HG03558 (cell line): ENCODE measurements around the gene CHKB.
"Not testable (repeated sequence)": the region's sequence is repeated elsewhere in the genome, so short reads cannot be mapped to it uniquely, and the experiment has no call there.

ENCODE experiments used
- ATAC-seq: cut with Tn5 transposase; IDR thresholded peaks from one replicate; pipeline ENCODE4 v1.9.1; 2021; ENCODE audit warnings: moderate number of reproducible peaks; ENCODE audit not compliant: unreplicated experiment; ENCODE audit errors: extremely low read depth

The CHKB gene

DNA sequence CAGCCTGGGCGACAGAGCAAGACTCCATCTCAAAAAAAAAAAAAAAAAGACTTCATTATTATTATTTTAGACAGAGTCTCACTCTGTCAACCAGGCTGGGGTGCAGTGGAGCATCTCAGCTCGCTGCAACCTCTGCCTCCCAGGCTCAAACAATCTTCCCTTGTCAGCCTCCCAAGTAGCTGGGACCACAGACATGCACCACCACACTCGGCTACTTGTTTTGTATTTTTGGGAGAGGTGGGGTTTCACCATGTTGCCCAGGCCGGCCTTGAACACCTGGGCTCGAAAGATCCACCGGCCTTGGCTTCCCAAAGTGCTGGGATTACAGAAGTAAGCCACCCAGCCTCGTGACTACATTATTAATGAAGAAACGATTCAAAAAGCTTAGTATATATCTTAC lies 47.5 kb downstream of the CHKB start:
- no peak for ATAC-seq

DNA sequence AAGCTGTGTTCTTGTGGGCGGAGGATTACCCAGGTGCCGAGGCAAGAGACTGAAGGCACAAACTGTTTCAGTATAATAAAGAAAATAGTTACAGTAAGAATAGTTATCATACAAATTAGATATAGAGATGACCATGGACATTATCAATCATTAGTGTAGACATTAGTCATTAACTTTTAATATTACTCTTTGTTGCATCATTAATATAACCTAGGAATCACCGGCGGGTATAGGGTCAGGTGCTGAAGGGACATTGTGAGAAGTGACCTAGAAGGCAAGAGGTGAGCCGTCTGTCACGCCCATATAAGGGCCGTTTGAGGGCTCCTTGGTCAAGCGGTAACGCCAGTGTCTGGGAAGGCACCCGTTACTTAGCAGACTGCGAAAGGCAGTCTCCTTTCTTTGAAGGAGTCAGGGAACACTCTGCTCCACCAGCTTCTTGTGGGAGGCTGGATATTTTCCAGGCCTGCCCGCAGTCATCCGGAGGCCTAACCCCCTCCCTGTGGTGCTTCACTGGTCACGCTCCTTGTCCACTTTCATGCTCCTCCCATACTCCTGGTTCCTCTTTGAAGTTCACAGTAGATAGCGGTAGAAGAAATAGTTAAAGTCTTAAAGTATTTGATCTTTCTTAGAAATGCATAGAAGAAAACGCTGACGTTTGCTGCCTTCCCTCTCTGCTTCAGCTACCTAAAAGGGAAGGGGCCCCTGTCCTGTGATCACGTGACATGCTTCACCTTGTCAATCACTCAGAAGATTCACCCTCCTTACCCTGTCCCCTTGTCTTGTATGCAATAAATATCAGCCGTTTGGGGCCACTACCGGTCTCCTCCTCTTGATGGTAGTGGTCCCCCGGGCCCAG lies 48.6 kb downstream of the CHKB start:
- ATAC-seq, result not testable (repeated sequence)

DNA sequence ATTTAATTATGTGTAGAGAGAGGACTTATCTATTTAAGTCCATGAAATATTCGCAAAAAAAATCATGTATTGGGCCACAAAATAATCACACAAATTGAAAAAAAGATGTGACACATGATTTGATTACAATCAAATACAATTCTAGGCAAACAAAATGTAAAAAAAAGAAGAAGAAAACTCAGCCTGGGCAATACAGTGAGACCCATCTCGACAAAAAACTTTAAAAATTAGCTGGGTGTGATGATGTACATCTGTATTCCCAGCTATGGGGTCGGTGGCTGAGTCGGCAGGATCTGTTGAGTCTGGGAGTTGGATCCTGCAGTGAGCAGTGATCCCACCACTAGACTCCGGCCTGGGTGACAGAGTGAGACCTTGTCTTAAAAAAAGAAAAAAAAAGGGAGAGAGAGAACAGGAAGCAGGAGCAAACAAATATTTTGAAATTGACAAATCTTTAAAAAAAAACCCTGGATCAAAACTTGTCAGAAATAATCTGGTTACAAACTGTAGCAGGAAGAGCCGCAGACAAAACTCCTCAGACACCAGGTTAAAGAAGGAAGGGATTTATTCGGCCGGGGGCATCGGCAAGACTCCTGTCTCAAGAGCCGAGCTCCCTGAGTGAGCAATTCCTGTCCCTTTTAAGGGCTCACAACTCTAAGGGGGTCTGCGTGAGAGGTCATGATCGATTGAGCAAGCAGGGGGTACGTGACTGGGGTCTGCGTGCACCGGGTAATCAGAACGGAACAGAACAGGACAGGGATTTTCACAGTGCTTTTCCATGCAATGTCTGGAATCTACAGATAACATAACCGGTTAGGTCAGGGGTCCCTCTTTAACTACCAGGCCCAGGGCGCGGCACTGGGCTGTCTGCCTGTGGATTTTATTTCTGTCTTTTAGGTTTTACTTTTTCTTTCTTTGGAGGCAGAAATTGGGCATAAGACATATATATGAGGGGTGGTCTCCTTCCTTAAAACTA lies 49.5 kb downstream of the CHKB start:
- ATAC-seq, result no peak

DNA sequence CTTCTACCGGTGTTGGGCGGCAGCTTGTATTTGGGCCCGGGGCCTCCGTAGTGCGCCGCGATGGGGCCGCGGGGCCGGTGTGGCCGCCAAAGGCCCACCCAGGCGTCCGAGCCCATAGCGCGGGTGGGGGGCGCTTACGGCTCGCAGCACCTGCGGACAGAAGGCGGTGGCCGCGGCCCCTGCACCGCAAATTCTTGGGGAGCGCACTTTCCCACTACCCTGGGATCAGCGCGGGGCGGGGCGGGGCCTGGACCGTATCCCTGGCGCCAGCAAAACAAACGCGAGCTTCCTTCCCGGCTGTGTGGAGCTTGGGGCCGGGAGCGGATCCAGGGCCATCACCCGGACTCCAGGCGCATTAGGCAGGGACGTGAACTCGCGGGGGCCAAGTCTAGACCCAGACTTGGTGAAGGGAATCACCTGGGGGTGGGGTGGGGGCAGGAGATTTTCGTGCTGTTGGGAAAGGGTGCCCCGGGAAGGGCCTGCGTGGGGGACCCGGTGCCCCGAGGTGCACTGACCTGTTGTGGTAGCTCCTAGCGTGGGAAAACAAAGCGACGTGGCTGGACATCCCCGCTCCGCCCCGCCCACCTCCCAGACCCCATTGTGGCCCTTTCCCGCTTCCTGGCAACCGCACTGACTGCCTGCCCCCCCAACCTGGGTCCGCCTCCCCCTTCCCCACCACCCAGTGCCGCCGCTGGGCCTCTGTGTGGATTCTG lies 50.5 kb downstream of the CHKB start:
- no peak for ATAC-seq

DNA sequence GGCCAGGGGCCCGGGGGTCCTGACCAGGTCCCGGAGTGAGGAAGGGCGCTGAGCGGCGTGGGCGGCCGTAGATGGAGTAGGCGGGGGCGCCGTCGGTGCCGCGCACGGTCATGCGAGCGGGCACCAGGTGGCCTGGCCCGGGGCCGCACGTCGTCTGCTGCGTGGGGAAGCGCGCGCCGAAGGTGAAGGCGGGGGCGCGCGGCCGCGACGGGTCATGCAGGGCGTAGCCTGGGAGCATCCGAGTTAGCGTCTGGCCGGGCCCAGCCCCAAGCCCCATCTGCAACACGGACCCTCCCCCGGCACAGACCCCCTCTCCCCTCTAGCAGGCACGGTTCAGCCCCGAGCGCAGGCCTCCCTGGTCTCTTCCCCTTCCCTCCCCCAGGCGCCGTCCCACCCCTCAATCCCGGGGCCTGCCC lies 51.1 kb downstream of the CHKB start:
- ATAC-seq, result no peak

DNA sequence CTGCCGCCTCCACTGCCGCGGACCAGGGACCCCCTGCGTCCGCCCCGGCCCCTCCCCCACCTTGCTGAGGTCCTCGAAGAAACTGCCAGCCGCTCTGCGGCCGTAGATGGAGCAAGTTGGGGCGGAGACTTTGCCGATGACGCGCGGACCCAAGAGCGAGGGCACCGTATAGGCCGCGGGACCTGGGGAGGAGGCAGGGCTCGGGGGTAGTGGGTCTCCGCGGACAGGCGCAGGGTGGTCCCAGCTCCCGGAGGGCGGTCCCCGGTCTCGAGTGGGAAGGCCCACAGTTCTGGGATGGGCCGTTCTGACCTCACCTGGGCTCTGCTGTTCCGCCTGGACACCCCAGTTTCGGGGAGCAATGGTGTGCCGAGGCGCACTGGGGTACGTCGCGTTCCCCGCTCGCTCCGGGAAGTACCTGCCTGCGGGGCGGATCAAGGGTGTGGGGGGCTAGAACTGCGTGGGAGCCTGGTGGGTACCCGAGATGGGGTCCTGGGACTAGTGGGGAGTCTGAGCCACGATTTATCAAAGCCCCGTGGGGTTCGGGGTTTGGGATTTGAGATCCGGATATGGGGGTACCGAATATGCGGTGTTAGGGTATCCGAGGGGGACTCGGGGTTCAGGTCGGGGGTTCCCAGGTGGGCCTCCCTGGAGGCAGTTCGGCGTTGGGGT lies 51.6 kb downstream of the CHKB start:
- no peak for ATAC-seq

DNA sequence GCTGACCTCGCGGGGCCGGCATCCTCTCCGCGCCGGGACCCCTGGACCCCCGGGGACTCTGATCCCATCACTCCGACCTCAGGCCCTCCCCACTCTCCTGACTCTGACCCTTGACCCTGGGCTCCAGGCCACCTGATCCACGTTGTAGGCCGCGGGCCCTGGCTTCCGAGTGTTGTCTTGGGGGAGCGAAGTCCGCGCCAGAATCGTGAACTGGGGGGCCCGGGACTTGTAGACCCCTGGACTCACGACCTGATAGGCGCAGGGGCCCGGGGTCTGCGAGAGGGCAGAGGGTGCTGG lies 52.1 kb downstream of the CHKB start:
- ATAC-seq, result no peak

DNA sequence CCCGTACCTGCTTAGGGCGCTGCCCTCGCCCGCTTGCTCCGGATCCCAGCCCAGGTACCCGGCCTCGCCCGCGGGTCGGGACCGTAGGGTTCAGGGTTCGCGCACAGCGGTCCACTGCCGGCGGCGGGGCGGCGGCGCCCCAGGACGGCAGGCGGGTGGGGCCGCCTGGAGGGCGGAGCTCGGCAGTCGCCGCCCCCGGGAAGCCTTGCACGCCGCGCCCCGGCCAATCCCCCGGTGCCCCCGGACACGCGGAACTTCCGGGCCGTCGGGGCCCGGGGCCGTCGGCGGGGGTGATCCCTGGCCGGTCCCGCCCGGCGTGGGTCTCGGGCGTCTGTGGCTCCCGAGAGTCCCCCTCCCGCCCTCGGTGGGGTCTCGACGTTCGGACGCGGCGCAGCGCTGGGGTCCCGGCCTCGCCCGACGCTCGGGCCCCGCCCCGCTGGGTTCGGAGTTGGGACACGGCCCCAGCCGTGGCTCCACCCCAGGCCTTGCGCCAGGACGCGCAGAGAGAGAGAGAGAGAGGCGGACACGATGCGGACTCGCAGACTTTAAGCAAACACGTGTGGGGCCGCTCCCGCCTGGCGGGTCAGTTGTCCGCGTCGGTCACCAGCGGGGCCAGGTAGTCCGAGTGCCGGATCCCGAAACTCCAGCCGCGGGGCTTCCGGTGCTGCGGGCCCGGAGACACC lies 52.6 kb downstream of the CHKB start, which contains the start of gene TYMP:
Gene TYMP, minus strand, starts transcription at position 116 of the 683 bp plus-strand sequence. CDS start 303 bp downstream, outside the sequence.
- no peak for ATAC-seq

DNA sequence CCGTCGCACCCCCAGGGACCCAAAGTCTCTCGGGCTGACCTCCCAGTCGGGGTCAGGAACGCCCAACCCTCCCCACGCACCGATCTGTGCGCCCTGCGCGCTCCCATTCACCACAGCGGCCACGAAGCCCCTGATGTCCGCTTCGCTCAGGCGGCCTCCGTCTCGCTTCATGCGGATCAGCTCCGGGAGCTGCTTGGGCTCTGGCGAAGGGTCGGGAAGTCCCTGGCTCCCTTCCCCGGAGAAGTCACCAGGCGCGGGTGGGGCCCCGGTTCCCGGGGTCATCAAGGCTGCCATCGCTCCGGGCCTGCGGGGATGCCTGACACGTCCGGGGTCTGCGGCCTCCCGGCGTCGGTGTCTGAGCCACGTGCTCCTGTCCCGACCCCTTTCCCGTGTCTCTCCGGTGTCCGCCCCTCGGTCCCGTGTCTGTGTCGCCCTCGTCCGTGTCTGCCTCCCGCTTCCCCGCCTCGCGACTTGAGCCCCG lies 53.2 kb downstream of the CHKB start:
- ATAC-seq, result no peak
